H9 (cell line): ENCODE data around the gene HSPA9. TPM values are rescaled to one million over a fixed set of nuclear protein-coding genes. Genes with fewer than 3 reads are reported as not detected.

Experiments used
- DNase-seq: peaks from one replicate; pipeline ENCODE4 v3.0.0-alpha.2; 2017
- H2AFZ ChIP-seq: one replicate; pipeline ENCODE4 v1.6.1; 2013; ENCODE audit warnings: mild to moderate bottlenecking, low read length, control low read depth, moderate library complexity
- H2AK5ac ChIP-seq: 2 replicates; pipeline ENCODE4 v1.6.1; 2013; ENCODE audit warnings: low read length, control low read depth, mixed read lengths; ENCODE audit not compliant: insufficient read length
- H2BK120ac ChIP-seq: one replicate; pipeline ENCODE4 v1.6.1; 2013; ENCODE audit warnings: low read depth, mild to moderate bottlenecking, low read length, control low read depth, inconsistent platforms; ENCODE audit not compliant: poor library complexity, severe bottlenecking
- H2BK12ac ChIP-seq: 2 replicates; pipeline ENCODE4 v1.6.1; 2013; ENCODE audit warnings: low read length, control low read depth, mixed read lengths, low read depth; ENCODE audit not compliant: insufficient read length
- H2BK15ac ChIP-seq: 2 replicates; pipeline ENCODE4 v1.6.1; 2013; ENCODE audit warnings: low read depth, low read length, control low read depth
- H2BK20ac ChIP-seq: one replicate; pipeline ENCODE4 v1.6.1; 2013; ENCODE audit warnings: low read depth, mild to moderate bottlenecking, low read length, control low read depth, inconsistent platforms; ENCODE audit not compliant: poor library complexity, severe bottlenecking
- H2BK5ac ChIP-seq: 2 replicates; pipeline ENCODE4 v1.6.1; 2013; ENCODE audit warnings: low read length, control low read depth, mixed read lengths; ENCODE audit not compliant: insufficient read length
- H3K14ac ChIP-seq: 2 replicates; pipeline ENCODE4 v1.6.1; 2013; ENCODE audit warnings: low read length, control low read depth; ENCODE audit not compliant: insufficient read depth
- H3K18ac ChIP-seq: 2 replicates; pipeline ENCODE4 v1.6.1; 2013; ENCODE audit warnings: low read depth, mild to moderate bottlenecking, mixed read lengths, low read length, control low read depth; ENCODE audit not compliant: insufficient read length
- H3K23ac ChIP-seq: 2 replicates; pipeline ENCODE4 v1.6.1; 2013; ENCODE audit warnings: low read length, control low read depth, mixed read lengths, low read depth; ENCODE audit not compliant: insufficient read length
- H3K23me2 ChIP-seq: 2 replicates; pipeline ENCODE4 v1.6.1; 2013; ENCODE audit warnings: low read depth, mild to moderate bottlenecking, mixed read lengths, low read length, control low read depth; ENCODE audit not compliant: insufficient read length, poor library complexity, severe bottlenecking
- H3K27ac ChIP-seq: 2 replicates; pipeline ENCODE4 v1.5.1; 2013; ENCODE audit warnings: low read length, control low read depth, mixed read lengths, low read depth; ENCODE audit not compliant: insufficient read length
- H3K27me3 ChIP-seq: 2 replicates; pipeline ENCODE4 v1.6.1; 2013; ENCODE audit warnings: low read length, control low read depth, inconsistent platforms; ENCODE audit not compliant: insufficient read depth
- H3K4ac ChIP-seq: 2 replicates; pipeline ENCODE4 v1.6.1; 2013; ENCODE audit warnings: low read depth, mild to moderate bottlenecking, control low read depth, inconsistent platforms, low read length, moderate library complexity
- H3K4me1 ChIP-seq: 2 replicates; pipeline ENCODE4 v1.6.1; 2013; ENCODE audit warnings: low read length, control low read depth, inconsistent platforms; ENCODE audit not compliant: insufficient read depth
- H3K4me2 ChIP-seq: 2 replicates; pipeline ENCODE4 v1.6.1; 2013; ENCODE audit warnings: low read length, control low read depth, mixed read lengths; ENCODE audit not compliant: insufficient read length, insufficient read depth
- H3K56ac ChIP-seq: 2 replicates; pipeline ENCODE4 v1.6.1; 2013; ENCODE audit warnings: low read depth, mild to moderate bottlenecking, mixed read lengths, low read length, control low read depth; ENCODE audit not compliant: insufficient read length
- H3K79me1 ChIP-seq: 2 replicates; pipeline ENCODE4 v1.6.1; 2013; ENCODE audit warnings: low read depth, mild to moderate bottlenecking, moderate library complexity, low read length, control low read depth, inconsistent platforms; ENCODE audit not compliant: insufficient read depth, poor library complexity, severe bottlenecking
- H3K79me2 ChIP-seq: 2 replicates; pipeline ENCODE4 v1.6.1; 2013; ENCODE audit warnings: low read length, control low read depth, inconsistent platforms; ENCODE audit not compliant: insufficient read depth
- H3K9ac ChIP-seq: 2 replicates; pipeline ENCODE4 v1.6.1; 2013; ENCODE audit warnings: low read length, control low read depth, mixed read lengths; ENCODE audit not compliant: insufficient read length; ENCODE audit errors: extremely low read depth
- H3K9me3 ChIP-seq: one replicate; pipeline ENCODE4 v1.6.1; 2013; ENCODE audit warnings: low read depth, low read length, inconsistent platforms; ENCODE audit not compliant: control insufficient read depth
- H3T11ph ChIP-seq: one replicate; pipeline ENCODE4 v1.6.1; 2013; ENCODE audit warnings: mild to moderate bottlenecking, low read length, control low read depth, inconsistent platforms
- H4K20me1 ChIP-seq: one replicate; pipeline ENCODE4 v1.6.1; 2013; ENCODE audit not compliant: control insufficient read depth, insufficient read length, insufficient read depth
- H4K5ac ChIP-seq: 2 replicates; pipeline ENCODE4 v1.6.1; 2013; ENCODE audit warnings: low read depth, mild to moderate bottlenecking, mixed read lengths, low read length, control low read depth; ENCODE audit not compliant: insufficient read length
- H4K8ac ChIP-seq: replicated peaks from 2 replicates; pipeline ENCODE4 v1.6.1; 2013; ENCODE audit warnings: low read length, control low read depth, mixed read lengths, low read depth; ENCODE audit not compliant: insufficient read length
- H4K91ac ChIP-seq: 2 replicates; pipeline ENCODE4 v1.6.1; 2013; ENCODE audit warnings: low read depth, mild to moderate bottlenecking, moderate library complexity, mixed read lengths, low read length, control low read depth; ENCODE audit not compliant: insufficient read length
- H3K27ac Mint-ChIP-seq, 3 experiments: 2 replicates in 2 of 3; 3 replicates in 1 of 3; pipeline ENCODE4 v1.8.0; 2020 to 2021; ENCODE audit warnings: mixed read lengths in 3 of 3, mild to moderate bottlenecking in 1 of 3, moderate library complexity in 1 of 3
- H3K27me3 Mint-ChIP-seq: 2 replicates; pipeline ENCODE4 v1.8.0; 2021; ENCODE audit warnings: low read depth, mild to moderate bottlenecking, moderate library complexity, mixed read lengths
- H3K36me3 Mint-ChIP-seq, 3 experiments: 2 replicates in 2 of 3; 3 replicates in 1 of 3; pipeline ENCODE4 v1.8.0; 2020 to 2021; ENCODE audit warnings: low read depth in 3 of 3, mixed read lengths in 3 of 3; ENCODE audit not compliant: insufficient read depth in 1 of 3
- H3K4me1 Mint-ChIP-seq, 2 experiments: 2 replicates each; pipeline ENCODE4 v1.8.0; 2020; ENCODE audit warnings: mixed read lengths in 2 of 2
- H3K4me3 Mint-ChIP-seq, 2 experiments: 2 replicates in 1 of 2; 3 replicates in 1 of 2; pipeline ENCODE4 v1.8.0; 2020 to 2021; ENCODE audit warnings: mild to moderate bottlenecking in 2 of 2, mixed read lengths in 2 of 2, moderate library complexity in 1 of 2
- H3K9me3 Mint-ChIP-seq, 2 experiments: 2 replicates in 1 of 2; 3 replicates in 1 of 2; pipeline ENCODE4 v1.8.0; 2020; ENCODE audit warnings: mild to moderate bottlenecking in 2 of 2, mixed read lengths in 2 of 2, moderate library complexity in 1 of 2
- WGBS: extraction: QIAGEN DNeasy Blood & Tissue Kit; methylation state at CpG from one replicate; pipeline ENCODE4 v1.1.7; 2013; ENCODE audit warnings: missing lambda C conversion rate, low lambda C conversion rate, mixed read lengths; ENCODE audit not compliant: insufficient read length; ENCODE audit errors: extremely low coverage; 5-methylcytosine and 5-hydroxymethylcytosine counted together
- total RNA-seq: library from RNA; stranded (reverse); gene quantifications from 2 replicates; pipeline ENCODE4 v1.2.1, GENCODE V29; 2021
- TF ChIP-seq, protein P1 (sequence below): fragments of 200-600 bp; sonication (generic); conservative IDR thresholded peaks from 3 replicates; pipeline ENCODE4 v1.8.0; 2021; ENCODE audit warnings: antibody characterized with exemption, mild to moderate bottlenecking

HSPA9 gene
- total RNA-seq, 1 experiment from 2014 or later: 397 TPM

DNA sequence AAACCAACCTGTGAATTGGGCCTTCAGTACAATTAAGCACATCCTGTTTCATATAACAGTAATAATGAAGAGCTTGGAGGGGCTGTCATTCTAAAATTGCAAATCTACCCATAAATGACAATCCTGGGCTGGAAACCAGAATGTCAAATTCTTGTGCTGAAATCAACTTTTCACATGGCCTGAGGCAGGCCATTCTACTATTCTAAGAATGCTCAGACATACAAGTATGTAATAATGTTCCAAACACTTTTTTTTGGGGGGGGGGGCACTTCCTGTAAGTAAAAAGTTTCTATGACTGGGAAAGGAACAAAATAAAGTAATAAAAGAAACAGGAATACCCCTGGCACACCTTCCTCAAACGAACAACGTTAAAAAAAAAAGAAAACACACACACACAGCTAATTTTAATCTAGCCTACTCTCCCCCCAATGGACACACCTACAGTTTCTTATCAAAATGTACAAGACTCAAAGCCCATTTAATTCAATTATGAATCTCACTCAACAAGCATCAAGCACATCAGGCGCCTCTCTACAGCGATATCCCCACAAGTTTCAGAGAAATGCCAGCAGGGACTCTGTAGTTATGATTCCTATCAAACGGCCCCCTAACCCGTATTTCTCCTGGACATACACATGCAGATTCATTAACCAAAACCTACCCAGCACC is 33.6 kb downstream of the HSPA9 start:
- Histone ChIP-seq H3K23me2 (peaks cover 11% of the 10 kb centered on the region), H3T11ph (no peak overlapping the region), H3K4me1 (no peaks in the 10 kb centered on the region), H2BK12ac (no peak overlapping the region), H4K8ac (no peak overlapping the region), H3K18ac (no peak overlapping the region), H3K4me2 (peak overlapping the region; percentile 94), H3K4ac (peak overlapping the region; percentile 76), H3K14ac (peak overlapping the region; percentile 97; the same call in 1 of the 2 replicates), H2BK5ac (no peak overlapping the region), H4K5ac (no peak overlapping the region), H2BK20ac (no peak overlapping the region), H2AFZ (no peak overlapping the region), H3K79me2 (peaks cover 67% of the 10 kb centered on the region), H3K23ac (no peak overlapping the region), H3K9ac (peak overlapping the region; percentile 90), H3K79me1 (peaks cover 6% of the 10 kb centered on the region), H4K91ac (no peak overlapping the region), H2BK15ac (no peak overlapping the region), H3K27me3 (no peaks in the 10 kb centered on the region), H3K9me3 (no peaks in the 10 kb centered on the region), H4K20me1 (no peaks in the 10 kb centered on the region), H2AK5ac (no peak overlapping the region), H3K56ac (no peak overlapping the region), H3K27ac (no peak overlapping the region), H2BK120ac (no peak overlapping the region)
- Mint-ChIP-seq H3K4me3 (peak overlapping the region; percentile 96 to 97), H3K4me1 (peaks cover 30 to 31% of the 10 kb centered on the region in 2 experiments), H3K27ac (peak overlapping the region; percentile 97 to 99 (median 97)), H3K36me3 (peaks cover 18 to 48% (median 45%) of the 10 kb centered on the region in 3 experiments), H3K27me3 (no peaks in the 10 kb centered on the region; the same call in 1 of the 2 replicates), H3K9me3 (no peaks in the 10 kb centered on the region)
- WGBS: no CpG with 5 or more reads among the region's 6 CpGs
- TF ChIP-seq, protein P1, sequence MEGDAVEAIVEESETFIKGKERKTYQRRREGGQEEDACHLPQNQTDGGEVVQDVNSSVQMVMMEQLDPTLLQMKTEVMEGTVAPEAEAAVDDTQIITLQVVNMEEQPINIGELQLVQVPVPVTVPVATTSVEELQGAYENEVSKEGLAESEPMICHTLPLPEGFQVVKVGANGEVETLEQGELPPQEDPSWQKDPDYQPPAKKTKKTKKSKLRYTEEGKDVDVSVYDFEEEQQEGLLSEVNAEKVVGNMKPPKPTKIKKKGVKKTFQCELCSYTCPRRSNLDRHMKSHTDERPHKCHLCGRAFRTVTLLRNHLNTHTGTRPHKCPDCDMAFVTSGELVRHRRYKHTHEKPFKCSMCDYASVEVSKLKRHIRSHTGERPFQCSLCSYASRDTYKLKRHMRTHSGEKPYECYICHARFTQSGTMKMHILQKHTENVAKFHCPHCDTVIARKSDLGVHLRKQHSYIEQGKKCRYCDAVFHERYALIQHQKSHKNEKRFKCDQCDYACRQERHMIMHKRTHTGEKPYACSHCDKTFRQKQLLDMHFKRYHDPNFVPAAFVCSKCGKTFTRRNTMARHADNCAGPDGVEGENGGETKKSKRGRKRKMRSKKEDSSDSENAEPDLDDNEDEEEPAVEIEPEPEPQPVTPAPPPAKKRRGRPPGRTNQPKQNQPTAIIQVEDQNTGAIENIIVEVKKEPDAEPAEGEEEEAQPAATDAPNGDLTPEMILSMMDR: no peak
- no peak for DNase-seq
